Tibial nerve (tissue), 4 donors: ENCODE measurements around the gene GRK2.

Source experiments
- EP300 ChIP-seq, 2 donors: sonication (generic); formaldehyde crosslinking; IDR thresholded peaks; one replicate each; pipeline ENCODE4 v1.6.1; 2017; ENCODE audit warnings: antibody characterized with exemption in 2 of 2, mild to moderate bottlenecking in 1 of 2
- TF ChIP-seq, protein P1 (sequence below), 5 experiments: fragments of 200-600 bp in 3 of 5; fragments of 450-650 bp in 2 of 5; sonication (generic) in 3 of 5; IDR thresholded peaks; one replicate each; pipeline ENCODE4 v1.5.1; 2016 to 2019; ENCODE audit warnings: antibody characterized with exemption in 5 of 5, mild to moderate bottlenecking in 3 of 5, moderate library complexity in 2 of 5

DNA sequence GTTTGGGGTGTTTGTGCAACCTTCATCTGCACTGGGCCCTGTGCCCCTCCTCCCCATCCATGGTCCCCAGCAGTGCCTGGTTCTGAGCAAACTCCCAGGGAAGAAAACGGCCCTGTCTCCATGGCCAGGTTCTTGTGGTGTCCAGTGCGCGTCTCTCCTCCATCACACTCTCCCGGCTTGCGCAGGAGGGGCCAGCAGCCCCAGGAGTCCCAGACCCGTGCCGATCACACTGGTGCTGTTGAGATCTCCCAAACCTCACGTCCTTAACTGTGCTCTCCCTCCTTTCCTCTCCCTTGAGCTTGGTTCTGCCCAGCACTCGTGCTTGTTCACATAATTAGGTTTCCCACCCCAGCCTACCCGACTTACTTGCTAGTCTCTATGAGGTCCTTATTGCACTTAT lies 10.9 kb upstream of the GRK2 start:
- no peak for TF ChIP-seq EP300 (IDR thresholded peaks at IDR 0.05)
- TF ChIP-seq, protein P1, sequence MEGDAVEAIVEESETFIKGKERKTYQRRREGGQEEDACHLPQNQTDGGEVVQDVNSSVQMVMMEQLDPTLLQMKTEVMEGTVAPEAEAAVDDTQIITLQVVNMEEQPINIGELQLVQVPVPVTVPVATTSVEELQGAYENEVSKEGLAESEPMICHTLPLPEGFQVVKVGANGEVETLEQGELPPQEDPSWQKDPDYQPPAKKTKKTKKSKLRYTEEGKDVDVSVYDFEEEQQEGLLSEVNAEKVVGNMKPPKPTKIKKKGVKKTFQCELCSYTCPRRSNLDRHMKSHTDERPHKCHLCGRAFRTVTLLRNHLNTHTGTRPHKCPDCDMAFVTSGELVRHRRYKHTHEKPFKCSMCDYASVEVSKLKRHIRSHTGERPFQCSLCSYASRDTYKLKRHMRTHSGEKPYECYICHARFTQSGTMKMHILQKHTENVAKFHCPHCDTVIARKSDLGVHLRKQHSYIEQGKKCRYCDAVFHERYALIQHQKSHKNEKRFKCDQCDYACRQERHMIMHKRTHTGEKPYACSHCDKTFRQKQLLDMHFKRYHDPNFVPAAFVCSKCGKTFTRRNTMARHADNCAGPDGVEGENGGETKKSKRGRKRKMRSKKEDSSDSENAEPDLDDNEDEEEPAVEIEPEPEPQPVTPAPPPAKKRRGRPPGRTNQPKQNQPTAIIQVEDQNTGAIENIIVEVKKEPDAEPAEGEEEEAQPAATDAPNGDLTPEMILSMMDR (IDR thresholded peaks at IDR 0.05): no peak
